Measurements from ENCODE around the gene SPECC1.

DNA sequence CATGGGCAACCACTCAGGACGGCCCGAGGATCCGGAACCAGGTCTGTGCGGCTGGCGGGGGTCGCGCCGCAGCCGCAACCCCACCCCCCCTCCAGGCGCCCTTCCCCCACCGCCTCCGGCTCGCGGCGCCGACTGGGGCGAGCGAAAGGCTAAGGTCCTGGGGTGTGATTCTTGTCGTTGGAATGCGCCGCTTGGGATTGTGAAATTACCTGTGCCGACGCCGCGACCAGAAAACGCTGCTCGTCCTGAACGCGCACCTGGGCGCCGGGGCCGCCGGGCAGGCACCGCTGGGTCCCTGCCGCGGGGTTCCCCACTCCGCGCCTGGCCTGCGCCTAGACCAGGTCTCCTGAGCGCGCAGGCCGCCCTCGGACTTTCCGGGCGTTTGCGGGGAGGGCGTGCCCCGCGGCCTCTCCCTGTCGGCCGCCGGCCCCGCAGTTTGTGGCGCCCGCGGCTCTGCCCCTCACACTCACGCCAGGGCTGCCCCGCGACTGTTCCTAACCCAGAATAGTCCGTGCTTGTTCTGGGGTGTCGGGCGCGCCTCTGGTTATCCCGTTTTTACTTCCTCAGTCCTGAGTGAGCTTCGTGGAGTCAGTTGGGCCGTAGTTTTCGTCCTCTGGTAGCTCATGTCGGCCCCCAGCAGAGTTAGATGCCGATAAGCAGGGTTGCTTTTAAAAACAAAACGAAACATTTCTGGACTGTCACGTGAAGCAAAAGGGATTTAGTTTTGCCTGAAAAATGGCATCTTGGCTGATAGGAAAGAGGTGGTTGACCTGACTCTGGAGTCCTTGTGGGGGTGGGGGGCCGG is 147.2 kb downstream of the SPECC1 start:
- TF ChIP-seq EZH2 (IDR thresholded peaks at IDR 0.05; ENCODE audit: borderline replicate concordance, low read length) = no peak
- TF ChIP-seq, protein P1, sequence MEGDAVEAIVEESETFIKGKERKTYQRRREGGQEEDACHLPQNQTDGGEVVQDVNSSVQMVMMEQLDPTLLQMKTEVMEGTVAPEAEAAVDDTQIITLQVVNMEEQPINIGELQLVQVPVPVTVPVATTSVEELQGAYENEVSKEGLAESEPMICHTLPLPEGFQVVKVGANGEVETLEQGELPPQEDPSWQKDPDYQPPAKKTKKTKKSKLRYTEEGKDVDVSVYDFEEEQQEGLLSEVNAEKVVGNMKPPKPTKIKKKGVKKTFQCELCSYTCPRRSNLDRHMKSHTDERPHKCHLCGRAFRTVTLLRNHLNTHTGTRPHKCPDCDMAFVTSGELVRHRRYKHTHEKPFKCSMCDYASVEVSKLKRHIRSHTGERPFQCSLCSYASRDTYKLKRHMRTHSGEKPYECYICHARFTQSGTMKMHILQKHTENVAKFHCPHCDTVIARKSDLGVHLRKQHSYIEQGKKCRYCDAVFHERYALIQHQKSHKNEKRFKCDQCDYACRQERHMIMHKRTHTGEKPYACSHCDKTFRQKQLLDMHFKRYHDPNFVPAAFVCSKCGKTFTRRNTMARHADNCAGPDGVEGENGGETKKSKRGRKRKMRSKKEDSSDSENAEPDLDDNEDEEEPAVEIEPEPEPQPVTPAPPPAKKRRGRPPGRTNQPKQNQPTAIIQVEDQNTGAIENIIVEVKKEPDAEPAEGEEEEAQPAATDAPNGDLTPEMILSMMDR (IDR thresholded peaks at IDR 0.05; ENCODE audit: low read length) = no peak

Data from OCI-LY1 (cell line).